C4-2B (cell line): ENCODE measurements around the gene COX7A1.

ENCODE experiments used
- H3K27ac ChIP-seq: fragments of 450-650 bp; 2 replicates; pipeline ENCODE4 v1.5.1; 2017
- ZFX ChIP-seq: fragments of 450-650 bp; IDR thresholded peaks from 2 replicates; pipeline ENCODE4 v1.6.1; 2017
- TF ChIP-seq, protein P1 (sequence below): fragments of 450-650 bp; conservative IDR thresholded peaks from 2 replicates; pipeline ENCODE4 v1.5.1; 2017; ENCODE audit warnings: mild to moderate bottlenecking

Gene COX7A1

DNA sequence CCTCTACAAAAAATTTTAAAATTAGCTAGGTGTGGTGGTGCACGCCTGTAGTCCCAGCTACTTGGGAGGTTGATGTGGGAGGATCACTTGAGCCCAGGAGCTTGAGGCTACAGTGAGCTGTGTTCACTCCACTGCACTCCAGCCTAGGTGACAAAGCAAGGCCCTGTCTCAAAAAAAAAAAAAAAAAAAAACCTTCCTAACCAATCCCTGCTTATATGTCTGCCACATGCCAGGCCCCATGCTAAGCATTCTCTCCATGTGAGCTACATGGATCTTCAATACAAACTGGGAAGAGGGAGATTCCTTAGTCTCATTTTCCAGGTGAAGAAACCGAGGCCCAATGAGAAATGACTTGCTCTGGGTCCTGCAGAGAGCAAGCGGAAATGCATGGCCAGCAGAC lies 43.6 kb downstream of the COX7A1 start:
- TF ChIP-seq, protein P1, sequence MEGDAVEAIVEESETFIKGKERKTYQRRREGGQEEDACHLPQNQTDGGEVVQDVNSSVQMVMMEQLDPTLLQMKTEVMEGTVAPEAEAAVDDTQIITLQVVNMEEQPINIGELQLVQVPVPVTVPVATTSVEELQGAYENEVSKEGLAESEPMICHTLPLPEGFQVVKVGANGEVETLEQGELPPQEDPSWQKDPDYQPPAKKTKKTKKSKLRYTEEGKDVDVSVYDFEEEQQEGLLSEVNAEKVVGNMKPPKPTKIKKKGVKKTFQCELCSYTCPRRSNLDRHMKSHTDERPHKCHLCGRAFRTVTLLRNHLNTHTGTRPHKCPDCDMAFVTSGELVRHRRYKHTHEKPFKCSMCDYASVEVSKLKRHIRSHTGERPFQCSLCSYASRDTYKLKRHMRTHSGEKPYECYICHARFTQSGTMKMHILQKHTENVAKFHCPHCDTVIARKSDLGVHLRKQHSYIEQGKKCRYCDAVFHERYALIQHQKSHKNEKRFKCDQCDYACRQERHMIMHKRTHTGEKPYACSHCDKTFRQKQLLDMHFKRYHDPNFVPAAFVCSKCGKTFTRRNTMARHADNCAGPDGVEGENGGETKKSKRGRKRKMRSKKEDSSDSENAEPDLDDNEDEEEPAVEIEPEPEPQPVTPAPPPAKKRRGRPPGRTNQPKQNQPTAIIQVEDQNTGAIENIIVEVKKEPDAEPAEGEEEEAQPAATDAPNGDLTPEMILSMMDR = no peak
- no peak for TF ChIP-seq ZFX
- H3K27ac ChIP-seq = no peak overlapping the region

DNA sequence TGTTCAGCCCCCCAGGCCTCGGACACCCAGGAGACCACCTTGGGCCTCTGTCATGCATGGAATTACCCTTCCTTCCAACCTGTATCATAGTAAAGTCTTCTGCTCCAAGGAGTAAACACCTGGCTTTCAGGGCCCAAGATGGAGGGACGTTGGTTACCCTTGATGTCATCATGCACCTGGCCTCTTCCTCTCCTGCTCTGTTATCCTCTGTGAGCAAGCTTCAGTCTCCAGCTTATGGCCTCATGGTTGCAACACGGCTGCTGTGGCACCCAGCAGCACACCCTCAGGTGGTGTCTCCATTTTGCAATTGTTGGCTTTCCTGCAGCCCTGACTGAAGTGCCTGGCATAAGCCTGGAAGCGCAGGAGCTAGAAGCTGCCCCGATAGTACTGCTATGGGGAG lies 45.3 kb downstream of the COX7A1 start:
- H3K27ac ChIP-seq = no peak overlapping the region
- no peak for TF ChIP-seq ZFX
- TF ChIP-seq, protein P1 = no peak

DNA sequence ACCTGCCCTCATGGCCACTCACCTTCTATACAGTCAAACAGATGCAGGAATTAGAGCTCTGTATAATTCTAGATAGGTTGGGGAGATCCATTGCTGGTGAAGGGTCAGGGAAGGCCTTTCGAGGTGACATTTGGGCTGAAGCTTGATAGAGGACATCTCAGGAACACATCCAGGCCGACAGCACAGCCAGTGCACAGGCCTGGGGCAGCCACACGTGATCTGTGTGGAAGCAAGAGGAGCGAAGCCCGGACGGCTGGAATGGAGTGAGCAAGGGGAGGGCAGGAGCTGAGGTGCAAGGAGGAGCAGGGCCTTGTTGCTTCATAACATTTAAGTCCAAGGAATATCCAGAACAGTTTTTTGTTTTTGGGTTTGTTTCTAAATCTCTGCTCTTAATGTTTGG lies 45.8 kb downstream of the COX7A1 start:
- H3K27ac ChIP-seq = no peak overlapping the region
- TF ChIP-seq, protein P1 = no peak
- no peak for TF ChIP-seq ZFX

DNA sequence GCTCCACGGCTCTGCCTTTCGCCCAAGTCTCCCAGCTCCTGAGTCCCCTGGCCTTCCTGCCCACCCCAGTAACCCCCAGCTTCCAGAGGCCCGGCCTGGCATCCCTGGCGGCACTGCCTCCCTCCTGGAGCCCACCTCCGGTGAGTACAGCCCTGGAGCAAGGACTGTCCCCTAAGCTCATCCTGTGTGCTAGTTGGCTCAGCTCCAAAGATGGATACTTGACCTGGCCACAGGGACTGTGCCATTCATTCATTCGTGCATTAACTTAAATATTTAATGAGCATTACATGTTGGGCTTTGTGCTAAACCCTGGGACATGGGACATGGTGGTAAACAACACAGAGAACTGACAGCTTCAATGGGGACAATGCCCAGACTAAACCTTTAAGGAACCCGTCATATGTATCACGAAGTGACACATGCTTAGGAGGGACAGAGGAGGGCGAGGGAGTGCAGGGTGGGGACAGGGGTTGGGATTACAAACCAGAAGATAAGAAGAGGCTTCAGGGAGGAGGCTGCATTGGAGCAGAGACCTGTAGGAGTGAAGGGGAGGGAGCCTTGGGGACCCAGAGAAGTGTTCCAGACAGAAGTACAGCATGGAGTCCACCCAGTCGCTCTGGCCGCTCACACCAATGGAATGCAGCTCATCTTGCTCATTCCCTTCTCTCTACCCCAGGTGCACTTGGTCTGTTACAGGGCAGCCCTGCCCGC lies 48.2 kb downstream of the COX7A1 start:
- H3K27ac ChIP-seq = no peak overlapping the region
- TF ChIP-seq ZFX = no peak
- TF ChIP-seq, protein P1 = no peak

DNA sequence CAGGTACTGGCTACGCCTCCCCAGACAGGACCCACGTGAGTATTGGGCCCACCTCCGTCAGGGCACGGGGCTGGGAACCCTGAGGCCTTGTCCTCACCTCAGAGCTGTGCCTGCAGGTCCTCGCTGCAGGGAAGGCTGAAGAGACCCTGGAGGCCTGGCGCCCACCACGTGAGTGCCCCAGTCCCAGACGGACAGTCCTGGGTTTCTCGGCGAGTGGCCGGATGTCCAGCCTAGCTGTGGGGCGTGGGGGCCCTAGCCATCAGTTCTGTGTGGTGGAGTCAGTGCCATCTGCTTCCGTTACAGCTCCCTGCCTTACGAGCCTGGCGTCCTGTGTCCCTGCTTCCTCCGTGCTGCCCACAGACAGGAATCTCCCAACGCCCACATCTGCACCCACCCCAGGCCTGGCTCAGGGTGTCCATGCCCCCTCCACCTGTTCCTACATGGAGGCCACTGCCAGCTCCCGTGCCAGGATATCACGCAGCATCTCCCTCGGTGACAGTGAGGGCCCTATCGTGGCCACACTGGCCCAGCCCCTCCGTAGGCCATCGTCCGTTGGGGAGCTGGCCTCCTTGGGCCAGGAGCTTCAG lies 49.1 kb downstream of the COX7A1 start:
- TF ChIP-seq, protein P1 = no peak
- TF ChIP-seq ZFX = no peak
- H3K27ac ChIP-seq = no peak overlapping the region

DNA sequence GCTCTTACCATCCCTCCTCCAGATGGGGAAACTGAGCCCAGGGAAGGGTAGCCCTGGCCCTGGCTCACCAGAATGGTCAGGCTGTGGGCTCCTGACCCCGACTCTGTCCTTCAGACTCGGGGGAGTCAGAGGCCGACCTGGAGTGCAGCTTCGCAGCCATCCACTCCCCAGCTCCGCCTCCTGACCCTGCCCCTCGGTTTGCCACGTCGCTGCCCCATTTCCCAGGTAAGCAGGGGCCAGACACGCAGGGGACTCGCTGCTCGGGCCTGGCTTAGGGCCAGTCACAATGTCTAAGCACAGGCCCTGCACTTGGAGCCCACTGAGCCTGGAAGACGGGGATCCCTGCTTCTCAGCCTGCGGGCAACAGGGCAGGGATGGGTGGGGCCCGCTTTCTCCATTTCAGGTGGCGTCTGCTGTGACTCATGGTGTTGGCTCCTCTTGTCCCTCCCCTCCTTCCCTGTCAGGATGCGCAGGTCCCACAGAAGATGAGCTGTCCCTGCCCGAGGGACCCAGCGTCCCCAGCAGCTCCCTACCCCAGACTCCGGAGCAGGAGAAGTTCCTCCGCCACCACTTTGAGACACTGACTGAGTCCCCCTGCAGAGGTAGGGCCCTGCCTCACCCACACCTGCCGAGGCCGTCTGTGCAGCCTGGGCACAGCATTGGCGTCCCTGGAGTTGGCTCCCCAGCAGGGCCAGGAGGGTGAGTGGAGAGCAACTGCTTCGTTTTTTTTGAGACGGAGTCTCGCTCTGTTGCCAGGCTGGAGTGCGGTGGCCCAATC lies 50.5 kb downstream of the COX7A1 start:
- no peak overlapping the region for H3K27ac ChIP-seq
- TF ChIP-seq ZFX = no peak
- TF ChIP-seq, protein P1 = no peak
